HCT116 (cell line): ENCODE data around the gene TMCO6. TPM values are rescaled to one million over a fixed set of nuclear protein-coding genes. Genes with fewer than 3 reads are reported as not detected.

ENCODE experiments used
- ATAC-seq: fragments of 200-7000 bp; cut with Tn5 transposase; 2 replicates; pipeline ENCODE4 v1.9.1; 2020; ENCODE audit warnings: mild to moderate bottlenecking, moderate library complexity
- BruUV-seq: library from RNA; stranded (reverse); fragments of 400-500 nt; replicated peaks from 2 replicates; lab custom pipeline; 2021; lab: Mats Ljungman, UMichigan
- CTCF ChIA-PET: fragments of 300-600 bp; sonication (Branson Sonifier 250); formaldehyde crosslinking; loops from one replicate; lab custom pipeline; 2021; ENCODE audit warnings: antibody characterized with exemption; lab: Charles Lee
- POLR2A ChIA-PET: fragments of 300-600, 350-600 bp; sonication (Branson Sonifier 250); formaldehyde crosslinking; loops from one replicate; lab custom pipeline; 2021; ENCODE audit warnings: antibody characterized with exemption; lab: Charles Lee
- RAD21 ChIA-PET, 2 experiments: fragments of 300-600 bp; sonication (Branson Sonifier 250); formaldehyde crosslinking; loops; one replicate each; lab custom pipeline; 2023; ENCODE audit warnings: low total read pairs in 2 of 2; ENCODE audit not compliant: uncharacterized antibody in 2 of 2, unreplicated experiment in 2 of 2, low non-redundant PET in 1 of 2; lab: Charles Lee
- DNase-seq: peaks from one replicate; pipeline ENCODE4 v3.0.0-alpha.2; 2010; ENCODE audit warnings: low read depth, low spot score
- H2AFZ ChIP-seq: fragments of 200-600 bp; shearing (Covaris generic), sonication (generic); 2 replicates; pipeline ENCODE4 v1.6.1; 2017; ENCODE audit warnings: low read depth, mixed run types, mixed read lengths, antibody characterized with exemption, low read length; ENCODE audit not compliant: poor library complexity, severe bottlenecking
- H3K27ac ChIP-seq: 2 replicates; pipeline ENCODE4 v1.5.1; 2012; ENCODE audit warnings: low read depth, low read length
- H3K27me3 ChIP-seq: fragments of 200-600 bp; sonication (generic); 2 replicates; pipeline ENCODE4 v1.6.1; 2016; ENCODE audit warnings: mixed run types, low read length, mixed read lengths; ENCODE audit not compliant: insufficient read depth
- H3K36me3 ChIP-seq, 2 experiments: fragments of 200-500 bp in 1 of 2; fragments of 200-600 bp in 1 of 2; sonication (Bioruptor generic) in 1 of 2; sonication (generic) in 1 of 2; 2 replicates each; pipeline versions ENCODE4 v1.5.1 to v1.6.1; 2014 to 2016; ENCODE audit warnings: low read length in 2 of 2, inconsistent platforms in 1 of 2, mixed read lengths in 1 of 2, mixed run types in 1 of 2; ENCODE audit not compliant: insufficient read depth in 2 of 2, control insufficient read depth in 1 of 2
- H3K4me1 ChIP-seq, 2 experiments: fragments of 200-600 bp in 1 of 2; sonication (generic) in 1 of 2; 2 replicates each; pipeline versions ENCODE4 v1.5.1 to v1.6.1; 2012 to 2017; ENCODE audit warnings: low read length in 2 of 2, inconsistent platforms in 1 of 2, mild to moderate bottlenecking in 1 of 2, mixed read lengths in 1 of 2, mixed run types in 1 of 2, moderate library complexity in 1 of 2; ENCODE audit not compliant: insufficient read depth in 2 of 2, control insufficient read depth in 1 of 2
- H3K4me2 ChIP-seq: fragments of 200-600 bp; sonication (generic); 2 replicates; pipeline ENCODE4 v1.6.1; 2017; ENCODE audit warnings: mixed run types, low read length, mixed read lengths
- H3K4me3 ChIP-seq, 2 experiments: fragments of 200-600 bp in 1 of 2; sonication (generic) in 1 of 2; replicated peaks in 1 of 2; 2 replicates each; pipeline ENCODE4 v1.5.1; 2011 to 2016; ENCODE audit warnings: low read length in 2 of 2, control low read depth in 1 of 2, low read depth in 1 of 2, mild to moderate bottlenecking in 1 of 2, mixed read lengths in 1 of 2, mixed run types in 1 of 2
- H3K79me2 ChIP-seq: fragments of 200-600 bp; sonication (generic); 2 replicates; pipeline ENCODE4 v1.6.1; 2017; ENCODE audit warnings: mild to moderate bottlenecking, mixed run types, low read length, moderate library complexity, mixed read lengths; ENCODE audit not compliant: insufficient read depth
- H3K9ac ChIP-seq: fragments of 200-600 bp; sonication (generic); 2 replicates; pipeline ENCODE4 v1.6.1; 2016; ENCODE audit warnings: low read length, mixed read lengths
- H3K9me2 ChIP-seq: fragments of 200-600 bp; sonication (generic), shearing (Covaris generic); 2 replicates; pipeline ENCODE4 v1.6.1; 2017; ENCODE audit warnings: mixed run types, mild to moderate bottlenecking, moderate library complexity; ENCODE audit not compliant: insufficient read depth
- H3K9me3 ChIP-seq, 2 experiments: fragments of 200-500 bp in 1 of 2; fragments of 200-600 bp in 1 of 2; sonication (Bioruptor generic) in 1 of 2; sonication (generic) in 1 of 2; 2 replicates each; pipeline ENCODE4 v1.6.1; 2014 to 2017; ENCODE audit warnings: low read length in 2 of 2, mixed read lengths in 2 of 2, inconsistent platforms in 1 of 2, low read depth in 1 of 2, mild to moderate bottlenecking in 1 of 2, mixed run types in 1 of 2, moderate library complexity in 1 of 2; ENCODE audit not compliant: control insufficient read depth in 1 of 2, insufficient read depth in 1 of 2
- H4K20me1 ChIP-seq: fragments of 200-600 bp; sonication (generic), shearing (Covaris generic); 2 replicates; pipeline ENCODE4 v1.6.1; 2017; ENCODE audit warnings: mixed run types, mild to moderate bottlenecking, moderate library complexity; ENCODE audit not compliant: insufficient read depth
- ATF3 ChIP-seq: IDR thresholded peaks from 2 replicates; pipeline ENCODE4 v1.6.1; 2012
- CBX3 ChIP-seq: IDR thresholded peaks from 2 replicates; pipeline ENCODE4 v1.6.1; 2012; ENCODE audit warnings: low read depth
- CEBPB ChIP-seq: IDR thresholded peaks from 2 replicates; pipeline ENCODE4 v1.6.1; 2012; ENCODE audit warnings: low read depth
- EGR1 ChIP-seq: IDR thresholded peaks from 2 replicates; pipeline ENCODE4 v1.6.1; 2012; ENCODE audit warnings: low read depth
- EZH2 ChIP-seq: fragments of 200-600 bp; sonication (generic); IDR thresholded peaks from 2 replicates; pipeline ENCODE4 v1.6.1; 2017; ENCODE audit warnings: antibody characterized with exemption, mixed run types
- EZH2phosphoT487 ChIP-seq: fragments of 200-600 bp; IDR thresholded peaks from 2 replicates; pipeline ENCODE4 v1.6.1; 2018; ENCODE audit warnings: antibody characterized with exemption, borderline replicate concordance
- FOSL1 ChIP-seq: IDR thresholded peaks from 2 replicates; pipeline ENCODE4 v1.6.1; 2012; ENCODE audit warnings: low read depth
- JUND ChIP-seq: IDR thresholded peaks from 2 replicates; pipeline ENCODE4 v1.6.1; 2012
- POLR2A ChIP-seq: IDR thresholded peaks from 2 replicates; pipeline ENCODE4 v1.7.0; 2011; ENCODE audit warnings: borderline replicate concordance; ENCODE audit not compliant: insufficient read depth, insufficient read length; ENCODE audit errors: extremely low read depth
- POLR2AphosphoS5 ChIP-seq: IDR thresholded peaks from 2 replicates; pipeline ENCODE4 v1.6.1; 2011; ENCODE audit warnings: mild to moderate bottlenecking, low read depth, low read length, moderate library complexity
- SIN3A ChIP-seq: IDR thresholded peaks from 2 replicates; pipeline ENCODE4 v1.6.1; 2012; ENCODE audit warnings: low read depth
- SP1 ChIP-seq: IDR thresholded peaks from 2 replicates; pipeline ENCODE4 v1.6.1; 2012; ENCODE audit warnings: low read depth
- SRF ChIP-seq: IDR thresholded peaks from 2 replicates; pipeline ENCODE4 v1.6.1; 2012; ENCODE audit warnings: low read depth
- YY1 ChIP-seq: IDR thresholded peaks from 2 replicates; pipeline ENCODE4 v1.6.1; 2011; ENCODE audit warnings: low read length, low read depth, moderate library complexity, mild to moderate bottlenecking; ENCODE audit not compliant: insufficient replicate concordance; ENCODE audit errors: extremely low read depth
- ZBTB33 ChIP-seq: IDR thresholded peaks from 2 replicates; pipeline ENCODE4 v1.6.1; 2011; ENCODE audit warnings: mild to moderate bottlenecking, low read length, moderate library complexity; ENCODE audit not compliant: insufficient replicate concordance; ENCODE audit errors: extremely low read depth
- ZFX ChIP-seq: fragments of 450-650 bp; IDR thresholded peaks from 2 replicates; pipeline ENCODE4 v1.6.1; 2017
- ZNF274 ChIP-seq: fragments of 200-500 bp; sonication (Bioruptor generic); IDR thresholded peaks from 2 replicates; pipeline ENCODE4 v1.6.1; 2014; ENCODE audit warnings: mild to moderate bottlenecking, low read depth, low read length, inconsistent platforms
- intact Hi-C: fragments of 100-400 bp; cut with micrococcal nuclease; formaldehyde crosslinking; loops from 2 replicates; pipeline ENCODE4 v1.10.0; 2022
- total RNA-seq: library from RNA; stranded (reverse); gene quantifications from one replicate; pipeline ENCODE4 v1.2.1, GENCODE V29; 2021; ENCODE audit not compliant: unreplicated experiment
- TF ChIP-seq, protein P1 (sequence below), 3 experiments: fragments of 200-600 bp in 1 of 3; sonication (generic) in 1 of 3; IDR thresholded peaks in 2 of 3; conservative IDR thresholded peaks in 1 of 3; 2 replicates each; pipeline ENCODE4 v1.5.1; 2012 to 2017; ENCODE audit warnings: low read depth in 2 of 3, low read length in 2 of 3, antibody characterized with exemption in 1 of 3, borderline replicate concordance in 1 of 3, control low read depth in 1 of 3, mild to moderate bottlenecking in 1 of 3, mixed read lengths in 1 of 3, mixed run types in 1 of 3, moderate library complexity in 1 of 3; ENCODE audit not compliant: insufficient read depth in 1 of 3
- TF ChIP-seq, protein P2 (sequence below): IDR thresholded peaks from 2 replicates; pipeline ENCODE4 v1.6.1; 2012

Gene TMCO6
- total RNA-seq, 1 experiment from 2014 or later: 28.0 TPM

DNA sequence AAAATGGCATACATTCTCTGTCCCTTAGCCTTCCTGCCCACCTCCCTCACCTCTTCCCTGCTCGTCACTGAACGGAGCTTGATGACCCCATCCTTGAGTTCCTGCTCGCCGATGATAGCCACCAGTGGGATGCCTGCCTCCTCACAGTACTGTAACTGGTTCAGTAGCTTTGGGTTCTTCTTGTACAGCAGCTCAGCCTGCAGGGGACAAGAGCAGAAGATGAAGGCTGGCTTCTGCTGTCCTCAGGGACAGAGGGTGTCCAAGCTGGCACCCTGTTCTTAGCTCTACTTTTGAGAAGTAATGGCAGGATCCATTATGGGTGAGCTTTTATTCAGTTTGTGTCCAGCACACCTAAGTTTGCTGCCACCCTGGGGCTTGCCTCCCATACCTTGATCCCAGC, 35.4 kb downstream of the TMCO6 start:
- CTCF ChIA-PET: no interaction called here
- intact Hi-C loops: no loop called here

GRCh38 chr5:140677947-140678346, 38.7 kb downstream of the TMCO6 start:
- Histone ChIP-seq H3K27me3 (no peaks in the 10 kb centered on the region), H3K79me2 (no peaks in the 10 kb centered on the region), H3K4me1 (no peaks in the 10 kb centered on the region), H3K36me3 (peaks cover 36 to 45% of the 10 kb centered on the region in 2 experiments; a peak in 3 of 4 replicates), H3K9ac (no peak overlapping the region), H3K4me2 (no peak overlapping the region), H3K4me3 (no peak overlapping the region), H3K9me3 (no peaks in the 10 kb centered on the region), H3K27ac (no peak overlapping the region), H4K20me1 (no peaks in the 10 kb centered on the region), H2AFZ (no peak overlapping the region), H3K9me2 (no peaks in the 10 kb centered on the region)
- BruUV-seq: no TSS peak
- POLR2A ChIA-PET: no interaction called here
- CTCF ChIA-PET: no interaction called here
- RAD21 ChIA-PET: no interaction called here
- no peak for ATAC-seq
- intact Hi-C loops: no loop called here
- no peak for DNase-seq
- TF ChIP-seq ATF3 (no peak), SIN3A (no peak), EZH2 (no peak), CBX3 (no peak), EZH2phosphoT487 (no peak), EGR1 (no peak), CEBPB (no peak), JUND (no peak), SRF (no peak), FOSL1 (no peak), SP1 (no peak), YY1 (no peak), ZBTB33 (no peak), ZFX (no peak)
- TF ChIP-seq, protein P1, sequence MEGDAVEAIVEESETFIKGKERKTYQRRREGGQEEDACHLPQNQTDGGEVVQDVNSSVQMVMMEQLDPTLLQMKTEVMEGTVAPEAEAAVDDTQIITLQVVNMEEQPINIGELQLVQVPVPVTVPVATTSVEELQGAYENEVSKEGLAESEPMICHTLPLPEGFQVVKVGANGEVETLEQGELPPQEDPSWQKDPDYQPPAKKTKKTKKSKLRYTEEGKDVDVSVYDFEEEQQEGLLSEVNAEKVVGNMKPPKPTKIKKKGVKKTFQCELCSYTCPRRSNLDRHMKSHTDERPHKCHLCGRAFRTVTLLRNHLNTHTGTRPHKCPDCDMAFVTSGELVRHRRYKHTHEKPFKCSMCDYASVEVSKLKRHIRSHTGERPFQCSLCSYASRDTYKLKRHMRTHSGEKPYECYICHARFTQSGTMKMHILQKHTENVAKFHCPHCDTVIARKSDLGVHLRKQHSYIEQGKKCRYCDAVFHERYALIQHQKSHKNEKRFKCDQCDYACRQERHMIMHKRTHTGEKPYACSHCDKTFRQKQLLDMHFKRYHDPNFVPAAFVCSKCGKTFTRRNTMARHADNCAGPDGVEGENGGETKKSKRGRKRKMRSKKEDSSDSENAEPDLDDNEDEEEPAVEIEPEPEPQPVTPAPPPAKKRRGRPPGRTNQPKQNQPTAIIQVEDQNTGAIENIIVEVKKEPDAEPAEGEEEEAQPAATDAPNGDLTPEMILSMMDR (IDR thresholded peaks at IDR 0.05 in 2 of 3, conservative IDR thresholded peaks at IDR 0.05 in 1 of 3; ENCODE audit: borderline replicate concordance in 1 of 3, insufficient read depth in 1 of 3, low read depth in 2 of 3, low read length in 2 of 3): no peak
- TF ChIP-seq, protein P2, sequence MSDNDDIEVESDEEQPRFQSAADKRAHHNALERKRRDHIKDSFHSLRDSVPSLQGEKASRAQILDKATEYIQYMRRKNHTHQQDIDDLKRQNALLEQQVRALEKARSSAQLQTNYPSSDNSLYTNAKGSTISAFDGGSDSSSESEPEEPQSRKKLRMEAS: no peak

More for the DNA sequence above, 35.4 kb downstream of the TMCO6 start:
- no TSS peak for BruUV-seq
- H3K4me3 ChIP-seq: no peak overlapping the region
- H3K27me3 ChIP-seq: no peaks in the 10 kb centered on the region
- DNase-seq: no peak
- no peaks in the 10 kb centered on the region for H3K9me2 ChIP-seq
- no peak overlapping the region for H3K9ac ChIP-seq
- no peak overlapping the region for H2AFZ ChIP-seq
- no peaks in the 10 kb centered on the region for H3K79me2 ChIP-seq
- no peak for ATAC-seq
- no peak overlapping the region for H3K4me2 ChIP-seq
- POLR2A ChIA-PET: interaction anchor here (1.1 kb wide), 1 partner anchor 328 kb away, joined by 4 read pairs; the partner anchor contains the start of gene HBEGF
- no peaks in the 10 kb centered on the region for H3K9me3 ChIP-seq
- no peak overlapping the region for H3K27ac ChIP-seq
- RAD21 ChIA-PET: no interaction called here
- no peaks in the 10 kb centered on the region for H3K4me1 ChIP-seq
- no peak for TF ChIP-seq POLR2A
- TF ChIP-seq POLR2AphosphoS5: peak; percentile 33; the same call in 1 of the 2 replicates
- TF ChIP-seq ZNF274: no peak
- H4K20me1 ChIP-seq: no peaks in the 10 kb centered on the region
- peaks cover 33 to 35% of the 10 kb centered on the region in 2 experiments; a peak in 3 of 4 replicates for H3K36me3 ChIP-seq
